Measurements from ENCODE around the gene NOP58. TPM values are rescaled to one million over a fixed set of nuclear protein-coding genes. Genes with fewer than 3 reads are reported as not detected.

NOP58 gene
- total RNA-seq, 1 donor = 336 TPM

- Histone ChIP-seq H3K4me3 (ENCODE audit: low read length) (no peak overlapping the region), H3K4me1 (ENCODE audit: insufficient read depth, low read length) (no peaks in the 10 kb centered on the region), H3K27me3 (ENCODE audit: insufficient read depth, low read length) (no peaks in the 10 kb centered on the region), H3K9me3 (ENCODE audit: low read depth, low read length) (no peaks in the 10 kb centered on the region)
These were observed 72.3 kb downstream of the NOP58 start for GRCh38 chr2:202337706-202338346.

- no peaks in the 10 kb centered on the region for H3K9me3 ChIP-seq (ENCODE audit: low read depth, low read length)
- H3K4me1 ChIP-seq (ENCODE audit: insufficient read depth, low read length) = no peaks in the 10 kb centered on the region
- H3K27me3 ChIP-seq (ENCODE audit: insufficient read depth, low read length) = no peaks in the 10 kb centered on the region
- H3K4me3 ChIP-seq (ENCODE audit: low read length) = no peak overlapping the region
These were observed 73.7 kb downstream of the NOP58 start for GRCh38 chr2:202339071-202339870.

- Histone ChIP-seq H3K4me3 (ENCODE audit: low read length) (no peak overlapping the region), H3K9me3 (ENCODE audit: low read depth, low read length) (no peaks in the 10 kb centered on the region), H3K4me1 (ENCODE audit: insufficient read depth, low read length) (no peaks in the 10 kb centered on the region), H3K27me3 (ENCODE audit: insufficient read depth, low read length) (no peaks in the 10 kb centered on the region)
These were observed 78.6 kb downstream of the NOP58 start for GRCh38 chr2:202344178-202344577.

- H3K4me3 ChIP-seq (ENCODE audit: low read length) = no peak overlapping the region
- H3K27me3 ChIP-seq (ENCODE audit: insufficient read depth, low read length) = no peaks in the 10 kb centered on the region
- no peaks in the 10 kb centered on the region for H3K4me1 ChIP-seq (ENCODE audit: insufficient read depth, low read length)
- H3K9me3 ChIP-seq (ENCODE audit: low read depth, low read length) = no peaks in the 10 kb centered on the region
These were observed 80.6 kb downstream of the NOP58 start for GRCh38 chr2:202346180-202346579.

Other genes with a start within 250 kb of the NOP58 start
- 0.63 TPM for gene FZD7, start 231.9 kb upstream of the NOP58 start, total RNA-seq
- gene KIAA2012, start 192.5 kb upstream of the NOP58 start, total RNA-seq = not detected
- gene SUMO1, start 27.2 kb upstream of the NOP58 start, total RNA-seq = 100 TPM
- 12.9 TPM for gene BMPR2, start 110.6 kb downstream of the NOP58 start, total RNA-seq